Liver (tissue), 9 donors: ENCODE data around the gene NINJ1. TPM values are rescaled to one million over a fixed set of nuclear protein-coding genes. Genes with fewer than 3 reads are reported as not detected.

Experiments used
- DNase-seq: peaks from one replicate; pipeline ENCODE4 v3.0.0-alpha.2; 2017; ENCODE audit warnings: low spot score
- H3K27ac ChIP-seq, 2 donors: one replicate each; pipeline ENCODE4 v1.7.0; 2013; ENCODE audit warnings: inconsistent platforms in 2 of 2, low read length in 2 of 2, control low read depth in 1 of 2, low read depth in 1 of 2, mild to moderate bottlenecking in 1 of 2
- H3K27me3 ChIP-seq, 4 donors: one replicate each; pipeline versions ENCODE4 v1.6.1 to v1.7.0; 2013; ENCODE audit warnings: low read length in 3 of 4, inconsistent platforms in 1 of 4, mild to moderate bottlenecking in 1 of 4, moderate library complexity in 1 of 4; ENCODE audit not compliant: control insufficient read depth in 4 of 4, insufficient read depth in 4 of 4
- H3K36me3 ChIP-seq, 4 donors: one replicate each; pipeline versions ENCODE4 v1.6.1 to v1.7.0; 2013; ENCODE audit warnings: low read length in 3 of 4, mild to moderate bottlenecking in 3 of 4, low read depth in 1 of 4, moderate library complexity in 1 of 4; ENCODE audit not compliant: control insufficient read depth in 4 of 4, insufficient read depth in 3 of 4
- H3K4me1 ChIP-seq, 4 donors: one replicate each; pipeline versions ENCODE4 v1.6.1 to v1.7.0; 2013; ENCODE audit warnings: low read length in 3 of 4, mild to moderate bottlenecking in 3 of 4, moderate library complexity in 1 of 4; ENCODE audit not compliant: control insufficient read depth in 4 of 4, insufficient read depth in 4 of 4
- H3K4me3 ChIP-seq, 3 donors: one replicate each; pipeline versions ENCODE4 v1.6.1 to v1.7.0; 2013; ENCODE audit warnings: low read length in 3 of 3, control low read depth in 1 of 3, low read depth in 1 of 3, mild to moderate bottlenecking in 1 of 3
- H3K9ac ChIP-seq, 2 donors: one replicate each; pipeline ENCODE4 v1.7.0; 2013; ENCODE audit warnings: low read length in 2 of 2, mild to moderate bottlenecking in 2 of 2, moderate library complexity in 2 of 2, control low read depth in 1 of 2, low read depth in 1 of 2
- H3K9me3 ChIP-seq, 4 donors: one replicate each; pipeline versions ENCODE4 v1.6.1 to v1.7.0; 2013; ENCODE audit warnings: low read length in 3 of 4; ENCODE audit not compliant: control insufficient read depth in 4 of 4
- ATF3 ChIP-seq: IDR thresholded peaks from 2 replicates; pipeline ENCODE4 v1.6.1; 2016; ENCODE audit warnings: antibody characterized with exemption
- CTCF ChIP-seq: fragments of 150-350 bp; IDR thresholded peaks from 2 replicates; pipeline ENCODE4 v1.5.1; 2017; ENCODE audit warnings: improper control_type of control experiment, low read depth, low read length; ENCODE audit not compliant: missing input control
- EGR1 ChIP-seq, 2 donors: IDR thresholded peaks; 2 replicates each; pipeline ENCODE4 v1.6.1; 2016 to 2018; ENCODE audit warnings: antibody characterized with exemption in 2 of 2, low read depth in 2 of 2
- FOXA1 ChIP-seq: IDR thresholded peaks from 2 replicates; pipeline ENCODE4 v1.6.1; 2016; ENCODE audit warnings: antibody characterized with exemption
- FOXA2 ChIP-seq: IDR thresholded peaks from 2 replicates; pipeline ENCODE4 v1.6.1; 2016; ENCODE audit warnings: antibody characterized with exemption
- GABPA ChIP-seq, 2 donors: IDR thresholded peaks in 1 of 2; conservative IDR thresholded peaks in 1 of 2; 2 replicates each; pipeline ENCODE4 v1.6.1; 2016; ENCODE audit warnings: antibody characterized with exemption in 2 of 2, mild to moderate bottlenecking in 1 of 2, moderate library complexity in 1 of 2
- HNF4A ChIP-seq, 2 donors: conservative IDR thresholded peaks; 2 replicates each; pipeline ENCODE4 v1.6.1; 2016; ENCODE audit warnings: antibody characterized with exemption in 2 of 2, mild to moderate bottlenecking in 2 of 2
- HNF4G ChIP-seq: IDR thresholded peaks from 2 replicates; pipeline ENCODE4 v1.6.1; 2016; ENCODE audit warnings: antibody characterized with exemption
- JUND ChIP-seq, 2 donors: IDR thresholded peaks; 2 replicates each; pipeline ENCODE4 v1.6.1; 2016; ENCODE audit warnings: antibody characterized with exemption in 2 of 2
- MAX ChIP-seq: IDR thresholded peaks from 2 replicates; pipeline ENCODE4 v1.6.1; 2016; ENCODE audit warnings: antibody characterized with exemption
- NR2F2 ChIP-seq: IDR thresholded peaks from 2 replicates; pipeline ENCODE4 v1.6.1; 2016; ENCODE audit warnings: antibody characterized with exemption
- RAD21 ChIP-seq, 2 donors: IDR thresholded peaks; 2 replicates each; pipeline ENCODE4 v1.6.1; 2016; ENCODE audit warnings: antibody characterized with exemption in 2 of 2, mild to moderate bottlenecking in 2 of 2
- REST ChIP-seq: IDR thresholded peaks from 2 replicates; pipeline ENCODE4 v1.6.1; 2016; ENCODE audit warnings: antibody characterized with exemption, mild to moderate bottlenecking
- RXRA ChIP-seq, 2 donors: IDR thresholded peaks; 2 replicates each; pipeline ENCODE4 v1.6.1; 2017 to 2018; ENCODE audit warnings: antibody characterized with exemption in 2 of 2, mild to moderate bottlenecking in 1 of 2
- SP1 ChIP-seq: IDR thresholded peaks from 2 replicates; pipeline ENCODE4 v1.6.1; 2018; ENCODE audit warnings: antibody characterized with exemption, mild to moderate bottlenecking
- TAF1 ChIP-seq: conservative IDR thresholded peaks from 2 replicates; pipeline ENCODE4 v1.6.1; 2016; ENCODE audit warnings: antibody characterized with exemption, mild to moderate bottlenecking
- YY1 ChIP-seq: IDR thresholded peaks from 2 replicates; pipeline ENCODE4 v1.6.1; 2016; ENCODE audit warnings: antibody characterized with exemption, mild to moderate bottlenecking
- ZBTB33 ChIP-seq: IDR thresholded peaks from 2 replicates; pipeline ENCODE4 v1.6.1; 2016; ENCODE audit warnings: antibody characterized with exemption
- WGBS: extraction: QIAGEN DNeasy Blood & Tissue Kit; methylation state at CpG from one replicate; pipeline ENCODE4 v1.1.7; 2013; 5-methylcytosine and 5-hydroxymethylcytosine counted together
- polyA plus RNA-seq, 2 donors: library from polyadenylated mRNA; stranded (reverse) in 1 of 2; unstranded in 1 of 2; fragments of 200-250 nt in 1 of 2; fragments of >200 nt in 1 of 2; fragmentation: Nextera tagmentation in 1 of 2; extraction: Ambion mirVana in 1 of 2; gene quantifications; one replicate each; pipeline versions ENCODE4 v1.2.1 to v1.2.3, GENCODE V29; 2013 to 2015
- total RNA-seq, 2 donors: library from RNA; depleted of rRNA; stranded (reverse); fragments of >200 nt; gene quantifications; one replicate each; pipeline ENCODE4 v1.2.3, GENCODE V29; 2014
- donor health status: healthy.
- donor health status: healthy.
- donor health status: healthy.
- donor health status: healthy.
- donor health status: healthy.

NINJ1 gene
- total and polyA plus RNA-seq, 4 donors = 31.2 to 72.1 (median 55.2) TPM

GRCh38 chr9:93138171-93138764 lies 4.2 kb upstream of the NINJ1 start (continued):
- no peak for TF ChIP-seq CTCF
- TF ChIP-seq YY1 = no peak
- no peak for TF ChIP-seq GABPA (IDR thresholded peaks at IDR 0.05 in 1 of 2, conservative IDR thresholded peaks at IDR 0.05 in 1 of 2)
- no peak for TF ChIP-seq FOXA2
- TF ChIP-seq EGR1 (IDR thresholded peaks at IDR 0.05; ENCODE audit: low read depth in 2 of 2) = no peak
- no peak for TF ChIP-seq HNF4A (conservative IDR thresholded peaks at IDR 0.05)
- TF ChIP-seq NR2F2 = no peak
- no peak for TF ChIP-seq FOXA1

GRCh38 chr9:93137362-93137761 lies 3.3 kb upstream of the NINJ1 start:
- peaks cover 0 to 2% (median 0%) of the 10 kb centered on the region in 4 donors for H3K9me3 ChIP-seq
- no peak for DNase-seq
- no peaks in the 10 kb centered on the region for H3K36me3 ChIP-seq
- H3K4me1 ChIP-seq = peaks cover 8 to 28% (median 17%) of the 10 kb centered on the region in 4 donors
- H3K9ac ChIP-seq = no peak overlapping the region
- H3K27me3 ChIP-seq = no peaks in the 10 kb centered on the region
- H3K27ac ChIP-seq = no peak overlapping the region
- 90% methylated on average over 11 of the region's 11 CpGs for WGBS
- no peak overlapping the region for H3K4me3 ChIP-seq
- TF ChIP-seq RXRA (IDR thresholded peaks at IDR 0.05) (no peak), SP1 (no peak), FOXA2 (no peak), HNF4G (no peak), RAD21 (IDR thresholded peaks at IDR 0.05) (no peak), HNF4A (conservative IDR thresholded peaks at IDR 0.05) (no peak), MAX (no peak), CTCF (no peak), EGR1 (IDR thresholded peaks at IDR 0.05; ENCODE audit: low read depth in 2 of 2) (no peak), FOXA1 (no peak), ATF3 (no peak), GABPA (IDR thresholded peaks at IDR 0.05 in 1 of 2, conservative IDR thresholded peaks at IDR 0.05 in 1 of 2) (no peak), YY1 (no peak), ZBTB33 (no peak), TAF1 (no peak), NR2F2 (no peak), REST (no peak), JUND (IDR thresholded peaks at IDR 0.05) (no peak)
